HG03139 (cell line): ENCODE results near the gene ZNF653.

Source experiments
- ATAC-seq: cut with Tn5 transposase; IDR thresholded peaks from one replicate; pipeline ENCODE4 v1.9.1; 2021; ENCODE audit not compliant: unreplicated experiment

ZNF653 gene

GRCh38 chr19:11519138-11519537 is 13.5 kb upstream of the ZNF653 start:
- no peak for ATAC-seq

DNA sequence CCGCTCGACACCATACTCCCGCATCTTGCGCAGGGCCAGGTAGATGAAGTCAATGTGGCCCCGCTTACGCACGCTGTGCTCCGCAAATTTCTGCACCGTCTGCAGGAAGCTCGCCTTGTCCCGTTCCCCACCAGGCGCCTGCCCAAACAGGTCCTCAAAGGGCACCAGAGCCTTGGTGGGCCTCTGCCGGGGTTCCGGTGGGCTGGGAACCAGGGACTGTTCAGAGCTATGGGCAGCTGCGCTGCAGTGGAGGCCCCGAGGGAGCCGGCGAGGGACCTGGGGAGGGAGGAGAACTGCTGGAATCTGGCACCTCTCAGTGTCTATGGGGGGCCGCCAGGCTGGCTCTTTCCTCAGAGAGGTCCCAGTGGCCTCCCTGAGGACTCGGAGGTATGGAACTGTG is 8.3 kb upstream of the ZNF653 start:
- ATAC-seq, result no peak

GRCh38 chr19:11510444-11510843 is 4.8 kb upstream of the ZNF653 start:
- ATAC-seq, result no peak

DNA sequence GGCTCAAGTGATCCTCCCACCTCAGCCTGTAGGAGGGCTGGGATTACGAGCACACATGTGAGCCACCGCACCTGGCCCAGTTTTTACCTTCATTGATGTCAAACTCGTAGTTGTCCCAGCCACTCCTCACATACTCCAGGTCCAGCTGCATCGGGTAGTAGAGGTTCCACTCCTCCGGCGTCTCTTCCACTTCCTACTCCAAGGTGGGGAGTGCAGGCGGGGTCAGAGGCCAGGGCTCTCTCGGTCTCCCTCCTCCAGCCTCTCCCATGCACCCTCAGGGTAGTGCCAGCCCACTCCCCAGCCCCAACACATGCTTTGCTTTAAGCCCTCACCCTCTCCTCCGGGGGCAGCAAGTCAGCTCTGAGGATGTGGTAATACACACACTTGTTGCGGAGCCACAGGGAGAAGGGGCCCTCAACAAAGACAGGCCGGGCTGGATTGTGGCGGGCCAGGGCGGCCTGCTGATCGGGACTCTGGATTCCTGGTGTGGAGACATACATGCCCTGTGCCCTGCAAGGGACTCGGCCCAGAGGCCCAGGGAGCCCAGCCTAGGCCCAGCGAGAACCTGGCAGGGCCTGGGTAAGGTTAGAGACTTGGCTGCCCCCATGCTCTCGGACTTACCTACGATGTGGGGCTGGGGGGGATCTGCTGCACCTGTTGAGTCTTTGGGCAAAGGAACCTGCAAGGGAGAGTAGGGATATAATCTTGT is 1.9 kb upstream of the ZNF653 start:
- ATAC-seq, result no peak

DNA sequence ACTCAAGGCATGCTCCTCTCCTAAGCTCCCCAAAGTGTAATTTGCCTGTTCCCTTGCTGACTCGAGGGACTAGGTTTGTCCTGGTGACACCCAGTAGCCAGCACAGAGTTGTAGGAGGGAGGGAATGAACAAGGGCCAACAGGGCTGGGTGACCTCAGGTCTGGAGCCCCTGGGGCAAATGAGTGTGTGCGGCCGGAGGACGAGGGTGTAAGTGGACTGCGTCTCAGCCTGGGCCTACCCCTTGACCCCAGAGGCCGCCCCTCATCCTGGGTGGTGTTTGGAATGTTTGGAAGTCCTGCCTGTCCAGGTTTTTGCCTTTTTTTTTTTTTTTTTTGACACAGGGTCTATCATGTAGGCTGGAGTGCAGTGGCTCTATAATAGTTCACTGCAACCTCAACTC is 1.3 kb upstream of the ZNF653 start:
- no peak for ATAC-seq

- peak; percentile 32 for ATAC-seq
Measured at GRCh38 chr19:11506101-11506555, 489 bp upstream of the ZNF653 start.

DNA sequence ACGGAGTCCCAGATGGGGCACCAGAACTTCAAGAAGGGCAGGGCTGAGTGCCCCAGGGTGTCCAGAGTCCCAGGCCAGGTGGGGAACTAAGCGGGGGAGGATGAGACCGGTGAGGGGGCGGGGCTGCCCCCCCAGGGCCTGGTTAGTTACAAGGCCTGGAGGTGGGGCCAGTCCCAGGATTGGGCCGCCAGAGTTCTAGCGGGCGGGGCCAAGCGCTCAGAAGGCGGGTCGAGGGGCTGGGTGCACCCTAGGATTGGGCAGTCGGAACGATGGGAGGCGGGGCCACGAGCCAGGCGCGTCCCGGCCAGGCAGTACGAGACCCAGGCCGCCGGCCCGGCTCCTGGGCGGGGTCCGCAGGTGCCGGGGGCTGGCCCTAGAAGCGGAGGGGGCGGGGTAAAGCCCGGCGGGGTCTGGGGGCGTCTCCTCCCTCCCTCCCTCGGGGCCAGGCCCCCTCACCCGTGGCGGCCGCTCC is 571 bp downstream of the ZNF653 start:
- ATAC-seq, result peak; percentile 85

- no peak for ATAC-seq
Measured at GRCh38 chr19:11504502-11505031, 1.1 kb downstream of the ZNF653 start.

DNA sequence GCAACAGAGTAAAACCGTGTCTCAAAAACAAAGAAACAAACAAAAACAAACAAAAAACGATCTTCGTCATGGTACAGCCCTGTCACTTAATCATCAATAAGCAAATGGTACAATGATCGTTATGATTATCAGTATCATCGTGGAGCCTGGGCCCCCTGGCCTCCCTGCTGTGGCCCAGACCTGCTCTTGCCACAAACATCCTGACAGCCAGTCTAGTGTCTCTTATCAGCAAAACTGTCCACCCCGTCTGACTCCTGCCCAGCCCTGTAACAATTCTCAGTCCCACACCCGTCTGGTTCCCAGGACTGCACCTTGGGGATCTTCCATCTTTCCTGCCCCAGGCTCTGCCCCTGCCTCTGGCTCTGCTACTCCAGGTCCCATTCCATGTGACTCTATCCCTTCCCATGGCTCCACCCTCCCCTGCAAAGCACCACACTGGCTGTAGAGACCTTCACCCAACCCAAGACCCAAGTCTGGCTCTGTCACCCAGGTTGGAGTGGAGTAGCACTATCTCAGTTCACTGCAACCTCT is 5.7 kb downstream of the ZNF653 start:
- ATAC-seq, result no peak

GRCh38 chr19:11499220-11499726 is 6.4 kb downstream of the ZNF653 start:
- ATAC-seq, result no peak

DNA sequence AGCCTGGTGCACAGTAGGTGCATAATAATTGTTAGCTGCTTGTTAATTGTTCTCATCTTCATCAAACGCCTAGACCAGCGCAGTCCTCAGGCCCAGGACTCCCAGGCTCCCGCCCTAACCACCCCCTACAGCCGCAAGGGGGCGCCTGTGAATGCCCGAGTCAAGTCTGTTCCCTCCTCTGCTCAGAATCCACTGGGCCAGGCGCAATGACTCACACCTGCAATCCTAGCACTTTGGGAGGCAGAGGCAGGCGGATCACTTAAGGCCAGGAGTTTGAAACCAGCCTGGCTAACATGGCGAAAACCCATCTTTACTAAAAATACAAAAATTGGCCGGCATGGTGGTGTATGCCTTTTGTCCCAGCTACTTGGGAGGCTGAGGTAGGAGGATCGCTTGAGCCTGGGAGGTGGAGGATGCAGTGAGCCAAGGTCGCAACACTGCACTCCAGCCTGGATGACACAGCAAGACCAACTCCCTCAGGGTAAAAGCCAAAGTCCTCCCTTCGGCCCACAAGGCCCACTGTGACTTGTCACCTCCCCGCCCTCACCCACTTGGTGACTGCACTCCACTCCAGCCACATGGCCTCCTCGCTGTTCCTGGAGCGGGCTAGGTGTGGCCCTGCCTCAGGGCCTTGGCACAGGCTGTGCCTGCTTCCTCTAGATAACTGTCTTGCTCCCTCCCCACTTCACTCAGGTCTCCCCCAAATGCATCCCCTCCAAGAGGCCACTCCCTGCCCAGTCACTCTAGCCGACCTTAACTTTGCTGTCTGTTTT is 9.1 kb downstream of the ZNF653 start:
- no peak for ATAC-seq

GRCh38 chr19:11495885-11496284 is 9.8 kb downstream of the ZNF653 start:
- ATAC-seq, result no peak

DNA sequence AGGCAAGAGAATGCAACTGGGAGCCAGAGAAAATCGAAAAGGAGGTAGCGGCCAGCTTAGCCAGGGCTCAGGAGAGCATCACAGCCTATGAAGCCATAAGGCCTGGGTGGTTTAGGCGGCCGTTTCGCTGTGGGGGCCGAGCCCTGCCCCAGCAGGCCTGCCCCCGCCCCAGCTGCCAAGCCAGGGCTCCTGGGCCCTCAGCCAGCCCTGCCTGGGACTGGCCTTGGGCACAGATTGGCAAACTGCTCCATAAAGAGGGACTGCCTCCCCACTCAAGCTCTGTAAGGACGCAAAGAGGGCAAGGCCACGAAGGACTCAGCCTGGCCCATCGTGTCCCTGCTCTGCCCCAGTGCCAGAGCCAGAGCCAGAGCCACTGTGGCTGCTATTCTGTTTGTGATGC is 10.2 kb downstream of the ZNF653 start:
- no peak for ATAC-seq

DNA sequence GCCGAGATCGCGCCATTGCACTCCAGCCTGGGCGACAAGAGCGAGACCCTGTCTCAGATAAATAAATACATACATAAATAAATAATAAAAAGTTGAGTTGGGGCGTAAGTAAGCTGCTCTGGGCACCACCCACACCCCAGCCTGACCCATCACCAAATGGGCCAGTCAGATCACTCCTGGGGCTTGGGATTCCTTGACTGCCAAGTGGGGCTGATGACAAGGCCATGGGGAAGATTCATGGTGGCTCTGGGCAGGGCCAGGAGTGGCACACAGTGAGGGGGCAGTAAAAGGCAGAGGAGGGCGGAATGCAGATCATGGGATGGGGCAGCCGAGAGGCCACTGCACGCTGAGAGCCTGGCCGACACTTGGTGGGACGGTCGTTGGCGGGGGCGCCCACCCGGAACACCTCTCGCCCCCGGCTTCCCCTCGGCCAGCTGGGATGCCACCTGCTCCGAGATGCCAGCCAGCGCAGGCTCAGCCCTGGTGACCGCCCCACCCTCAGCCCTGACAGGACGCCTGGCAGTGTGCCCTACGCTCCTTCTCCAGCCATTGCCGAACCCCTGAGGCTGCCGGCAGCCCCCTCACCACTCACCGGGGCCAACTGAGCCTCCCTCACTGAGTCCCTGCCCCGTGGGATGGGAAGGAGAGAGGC is 10.9 kb downstream of the ZNF653 start:
- no peak for ATAC-seq

GRCh38 chr19:11489378-11489777 is 16.3 kb downstream of the ZNF653 start:
- ATAC-seq, result no peak

DNA sequence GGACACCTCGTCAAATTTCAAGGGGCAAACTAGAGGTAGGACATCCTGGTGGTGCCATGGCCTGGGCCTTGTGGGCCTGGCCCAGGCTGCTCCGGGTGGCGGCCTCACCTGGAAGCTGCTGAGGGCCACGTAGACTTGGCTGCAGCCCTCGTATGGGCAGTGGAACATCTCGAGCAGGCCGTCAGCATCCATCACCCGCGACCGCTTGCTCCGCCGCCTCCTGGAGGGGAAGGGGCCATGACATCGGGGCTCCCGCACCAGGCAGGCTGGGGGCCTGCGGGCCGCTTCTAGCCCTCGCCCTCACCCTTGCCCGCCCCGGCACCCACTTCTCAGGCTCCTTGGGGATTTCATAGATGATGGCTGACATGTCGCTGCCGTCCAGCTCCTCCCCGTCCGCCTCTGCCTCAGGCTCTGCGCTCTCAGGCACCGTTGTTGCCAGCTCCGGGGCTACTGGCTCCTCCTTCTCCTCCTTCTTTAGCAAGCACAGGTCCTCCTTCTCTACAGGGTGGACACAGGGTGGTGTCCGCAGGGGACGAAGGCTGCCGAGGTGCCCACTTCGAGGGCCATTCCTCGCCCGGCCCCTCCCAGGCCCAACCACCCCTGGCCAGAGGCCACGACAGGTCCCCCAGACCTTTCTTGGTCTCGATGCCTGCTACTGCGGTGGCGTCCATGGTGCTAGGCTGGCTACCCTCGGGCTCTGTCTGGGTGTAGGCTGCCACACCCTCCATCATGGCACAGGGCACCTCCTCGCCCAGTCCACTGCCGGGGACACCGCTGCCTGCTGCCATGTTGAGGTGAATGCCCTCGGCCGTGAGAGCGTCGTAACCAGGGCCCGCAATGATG is 18.8 kb downstream of the ZNF653 start:
- ATAC-seq, result no peak

DNA sequence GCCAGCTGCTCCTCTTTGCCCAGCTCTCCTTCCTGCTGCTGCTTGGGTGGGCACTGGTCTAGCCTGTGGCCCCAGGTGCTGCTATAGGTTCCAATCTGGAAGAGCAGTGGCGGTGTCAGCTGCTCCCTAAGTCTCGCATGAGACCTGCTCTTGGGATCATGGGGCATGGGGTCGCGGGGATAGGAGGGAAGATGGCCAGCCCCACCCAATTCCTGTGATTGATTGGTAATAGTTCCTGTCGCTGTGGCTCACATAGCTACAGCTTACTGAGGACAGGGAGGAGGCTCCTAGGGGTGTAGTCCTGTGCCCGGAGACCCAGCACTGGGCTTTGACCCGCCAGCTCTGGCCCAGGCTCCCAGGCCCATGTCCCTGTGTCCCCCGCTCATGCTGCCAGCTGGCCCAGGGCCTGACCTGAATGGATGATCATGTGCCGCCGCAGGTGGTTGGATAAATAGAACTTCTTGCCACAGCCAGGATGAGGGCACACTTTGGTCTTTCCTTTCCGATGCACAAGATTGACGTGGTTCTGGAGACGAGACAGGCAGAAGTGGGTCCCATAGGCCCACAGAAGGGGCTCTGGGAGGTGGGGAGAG is 20.3 kb downstream of the ZNF653 start:
- ATAC-seq, result no peak

DNA sequence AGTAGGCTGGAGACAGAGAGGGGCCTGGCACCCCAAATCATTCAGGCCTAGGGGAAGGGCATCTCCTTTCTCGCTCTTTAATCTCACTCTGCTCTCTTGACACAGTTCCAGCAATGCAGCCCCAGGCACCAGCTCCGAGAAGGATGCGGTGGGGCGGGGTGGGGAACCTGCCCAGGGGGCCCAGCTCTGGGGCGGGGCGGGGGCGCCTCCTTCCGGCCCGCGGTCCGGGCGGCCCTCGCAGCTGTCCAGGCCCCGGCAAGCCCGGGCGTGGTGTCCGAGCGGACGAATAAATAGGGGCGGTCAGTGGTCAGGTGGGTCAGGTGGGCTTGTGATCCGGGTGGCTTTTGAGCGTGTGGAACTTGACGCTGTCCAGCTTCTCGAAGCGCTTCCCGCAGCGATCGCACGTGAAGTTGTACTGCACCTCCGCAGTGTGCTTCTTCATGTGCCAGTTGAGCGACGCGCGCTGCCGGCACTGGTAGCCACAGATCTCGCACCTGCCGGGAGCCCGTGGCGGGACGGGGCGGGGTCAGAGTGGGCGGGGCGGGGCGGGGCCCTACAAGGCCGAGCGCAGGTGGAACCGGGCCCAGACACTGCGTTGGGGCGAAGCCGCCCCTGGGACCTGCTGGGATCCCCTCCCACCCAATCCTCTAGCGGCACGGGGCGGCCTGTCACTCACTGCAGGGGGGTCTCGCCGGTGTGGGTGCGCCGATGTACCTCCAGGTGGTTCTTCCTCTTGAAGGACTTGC is 22.1 kb downstream of the ZNF653 start:
- ATAC-seq, result no peak

GRCh38 chr19:11482384-11483050 is 23.1 kb downstream of the ZNF653 start:
- peak; percentile 32 for ATAC-seq
